H4 (cell line): ENCODE results near the gene KIF7. TPM values are rescaled to one million over a fixed set of nuclear protein-coding genes. Genes with fewer than 3 reads are reported as not detected.

ENCODE experiments used
- DNase-seq: peaks from one replicate; pipeline ENCODE4 v3.0.0-alpha.2; 2015; ENCODE audit warnings: low spot score
- total RNA-seq: library from RNA; depleted of rRNA; stranded (reverse); fragments of >200 nt; shearing (Covaris generic); gene quantifications from 2 replicates; pipeline ENCODE4 v1.2.3, GENCODE V29; 2014

KIF7 gene
- total RNA-seq, 1 experiment from 2014 or later = 3.6 TPM

GRCh38 chr15:89648106-89649012, 6.9 kb downstream of the KIF7 start:
- DNase-seq = no peak

- peak; percentile 32 for DNase-seq
Observed at GRCh38 chr15:89647191-89647851, 7.9 kb downstream of the KIF7 start.

- no peak for DNase-seq
Observed at GRCh38 chr15:89646416-89647141, 8.7 kb downstream of the KIF7 start.

- no peak for DNase-seq
Observed at GRCh38 chr15:89645680-89646079, 9.6 kb downstream of the KIF7 start.

GRCh38 chr15:89642106-89642505, 13.2 kb downstream of the KIF7 start:
- DNase-seq = no peak

- no peak for DNase-seq
Observed at GRCh38 chr15:89641053-89641452, 14.2 kb downstream of the KIF7 start.

- no peak for DNase-seq
Observed at GRCh38 chr15:89640245-89640644, 15.0 kb downstream of the KIF7 start.

GRCh38 chr15:89633585-89633984, 21.7 kb downstream of the KIF7 start:
- no peak for DNase-seq

GRCh38 chr15:89632563-89633430, 22.5 kb downstream of the KIF7 start:
- DNase-seq = no peak

GRCh38 chr15:89631902-89632264, 23.4 kb downstream of the KIF7 start:
- no peak for DNase-seq

- no peak for DNase-seq
Observed at GRCh38 chr15:89630974-89631901, 24.0 kb downstream of the KIF7 start.

GRCh38 chr15:89630260-89630659, 25.0 kb downstream of the KIF7 start:
- DNase-seq = no peak

GRCh38 chr15:89629829-89630228, 25.4 kb downstream of the KIF7 start:
- DNase-seq = no peak

- DNase-seq = no peak
Observed at GRCh38 chr15:89628806-89629715, 26.2 kb downstream of the KIF7 start.

- no peak for DNase-seq
Observed at GRCh38 chr15:89628301-89628700, 27.0 kb downstream of the KIF7 start.

- no peak for DNase-seq
Observed at GRCh38 chr15:89627256-89627970, 27.9 kb downstream of the KIF7 start.

GRCh38 chr15:89625716-89626115, 29.6 kb downstream of the KIF7 start:
- no peak for DNase-seq

- no peak for DNase-seq
Observed at GRCh38 chr15:89623165-89623564, 32.1 kb downstream of the KIF7 start.

GRCh38 chr15:89621547-89621946, 33.7 kb downstream of the KIF7 start:
- DNase-seq = no peak
